WTC11 (cell line): Measurements from ENCODE around the gene PPP2R2C. TPM values are rescaled to one million over a fixed set of nuclear protein-coding genes. Genes with fewer than 3 reads are reported as not detected.

Experiments
- ATAC-seq: fragments of 200-7000 bp; cut with Tn5 transposase; 2 replicates; pipeline ENCODE4 v1.10.0; 2021; ENCODE audit warnings: mild to moderate bottlenecking, moderate library complexity
- CTCF ChIA-PET: fragments of 300-600 bp; sonication (Branson Sonifier 250); formaldehyde crosslinking; loops from one replicate; lab custom pipeline; 2021; ENCODE audit warnings: antibody characterized with exemption; lab: Charles Lee
- POLR2A ChIA-PET: fragments of 350-600 bp; sonication (Branson Sonifier 250); formaldehyde crosslinking; loops from one replicate; lab custom pipeline; 2021; ENCODE audit warnings: antibody characterized with exemption; lab: Charles Lee
- DNase-seq: peaks from one replicate; pipeline ENCODE4 v3.0.0; 2021; ENCODE audit warnings: low spot score
- H3K27ac Mint-ChIP-seq: 2 replicates; pipeline ENCODE4 v1.8.0; 2021; ENCODE audit warnings: mixed read lengths
- H3K27me3 Mint-ChIP-seq: 2 replicates; pipeline ENCODE4 v1.8.0; 2021; ENCODE audit warnings: low read depth, mild to moderate bottlenecking, moderate library complexity, mixed read lengths
- H3K36me3 Mint-ChIP-seq: 2 replicates; pipeline ENCODE4 v1.8.0; 2021; ENCODE audit warnings: mixed read lengths
- H3K4me1 Mint-ChIP-seq: 2 replicates; pipeline ENCODE4 v1.8.0; 2022; ENCODE audit warnings: mixed read lengths
- H3K4me3 Mint-ChIP-seq: 2 replicates; pipeline ENCODE4 v1.8.0; 2021; ENCODE audit warnings: mild to moderate bottlenecking, moderate library complexity, mixed read lengths
- H3K9me3 Mint-ChIP-seq: 2 replicates; pipeline ENCODE4 v1.8.0; 2021; ENCODE audit warnings: mixed read lengths
- CREM ChIP-seq: sonication (generic); formaldehyde crosslinking; IDR thresholded peaks from 2 replicates; pipeline ENCODE4 v1.8.1; 2022; ENCODE audit warnings: mild to moderate bottlenecking, missing genetic modification reagents, moderate library complexity
- FOXP4 ChIP-seq: sonication (generic); formaldehyde crosslinking; IDR thresholded peaks from 2 replicates; pipeline ENCODE4 v1.8.0; 2022; ENCODE audit warnings: mild to moderate bottlenecking, missing genetic modification reagents
- IRF2 ChIP-seq: sonication (generic); formaldehyde crosslinking; IDR thresholded peaks from 2 replicates; pipeline ENCODE4 v1.8.0; 2022; ENCODE audit warnings: low read depth, missing genetic modification reagents, borderline replicate concordance
- JUN ChIP-seq: sonication (generic); formaldehyde crosslinking; IDR thresholded peaks from 2 replicates; pipeline ENCODE4 v1.8.0; 2023; ENCODE audit warnings: mild to moderate bottlenecking, missing genetic modification reagents
- KAT7 ChIP-seq: sonication (generic); formaldehyde crosslinking; IDR thresholded peaks from 2 replicates; pipeline ENCODE4 v1.8.1; 2023; ENCODE audit warnings: missing genetic modification reagents, mild to moderate bottlenecking, borderline replicate concordance
- NR3C1 ChIP-seq: sonication (generic); formaldehyde crosslinking; conservative IDR thresholded peaks from 2 replicates; pipeline ENCODE4 v1.8.1; 2023; ENCODE audit warnings: low read depth, mild to moderate bottlenecking, missing genetic modification reagents
- PRRX2 ChIP-seq: fragments of 250-450 bp; sonication (Bioruptor Pico); IDR thresholded peaks from 2 replicates; pipeline ENCODE4 v1.8.0; 2021; ENCODE audit warnings: mild to moderate bottlenecking
- RORB ChIP-seq: fragments of 250-450 bp; sonication (Bioruptor Pico); IDR thresholded peaks from 2 replicates; pipeline ENCODE4 v1.9.0; 2021; ENCODE audit warnings: mild to moderate bottlenecking
- STAT6 ChIP-seq: sonication (generic); formaldehyde crosslinking; conservative IDR thresholded peaks from 2 replicates; pipeline ENCODE4 v1.8.1; 2023; ENCODE audit warnings: mild to moderate bottlenecking, low read depth, missing genetic modification reagents, moderate library complexity
- ZNF317 ChIP-seq: sonication (generic); formaldehyde crosslinking; IDR thresholded peaks from 2 replicates; pipeline ENCODE4 v1.8.1; 2023; ENCODE audit warnings: low read depth, mild to moderate bottlenecking, moderate library complexity, missing genetic modification reagents, borderline replicate concordance
- ZSCAN18 ChIP-seq: fragments of 250-450 bp; sonication (Bioruptor Pico); IDR thresholded peaks from 2 replicates; pipeline ENCODE4 v2.1.2; 2022; ENCODE audit warnings: mild to moderate bottlenecking, moderate library complexity
- total RNA-seq: library from RNA; stranded (reverse); gene quantifications from 3 replicates; pipeline ENCODE4 v1.2.3, GENCODE V29; 2021
- TF ChIP-seq, protein P1 (sequence below): sonication (generic); formaldehyde crosslinking; IDR thresholded peaks from 2 replicates; pipeline ENCODE4 v1.8.1; 2023; ENCODE audit warnings: mild to moderate bottlenecking, missing genetic modification reagents, borderline replicate concordance
- TF ChIP-seq, protein P2 (sequence below): sonication (generic); formaldehyde crosslinking; IDR thresholded peaks from 2 replicates; pipeline ENCODE4 v1.8.1; 2023; ENCODE audit warnings: mild to moderate bottlenecking, missing genetic modification reagents, moderate library complexity
- TF ChIP-seq, protein P3 (sequence below): fragments of 250-450 bp; sonication (Bioruptor Pico); conservative IDR thresholded peaks from 2 replicates; pipeline ENCODE4 v1.9.0; 2021; ENCODE audit warnings: mild to moderate bottlenecking

Gene PPP2R2C
- total RNA-seq, 1 experiment from 2014 or later: 11.5 TPM

DNA sequence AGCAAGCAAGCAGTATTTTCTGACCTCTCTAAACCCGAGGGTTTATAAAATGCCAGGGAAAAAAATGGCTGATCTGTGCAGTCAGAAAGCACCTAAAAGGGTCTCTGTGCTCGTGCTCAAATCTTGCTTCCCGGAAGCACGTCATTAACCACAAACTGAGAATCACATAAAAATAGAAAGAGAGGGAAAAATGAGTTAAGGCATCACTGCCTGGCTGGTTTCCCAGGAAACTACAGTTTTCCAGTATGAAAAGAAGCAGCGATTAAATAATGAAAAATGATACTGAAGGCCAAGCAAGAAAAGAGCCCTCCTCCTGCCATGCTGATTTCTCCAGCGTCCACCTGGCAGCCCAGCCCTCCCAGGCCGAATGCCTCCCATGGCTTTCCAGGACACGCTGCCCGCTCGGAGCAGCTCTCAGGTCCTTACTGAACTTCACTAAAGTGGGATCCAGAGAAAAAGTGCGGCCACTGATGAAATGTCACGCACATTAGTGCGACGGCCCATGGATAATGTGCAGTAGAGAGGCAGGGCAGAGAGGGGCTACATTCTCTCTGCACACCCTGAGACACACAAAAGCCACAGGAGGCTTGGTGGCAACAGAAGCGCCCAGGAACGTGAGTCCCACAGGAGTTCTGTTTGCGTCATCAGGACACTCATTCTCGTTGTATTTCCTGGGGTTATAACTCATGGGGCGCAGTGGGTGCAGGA lies 122.4 kb downstream of the PPP2R2C start (continued):
- TF ChIP-seq, protein P1, sequence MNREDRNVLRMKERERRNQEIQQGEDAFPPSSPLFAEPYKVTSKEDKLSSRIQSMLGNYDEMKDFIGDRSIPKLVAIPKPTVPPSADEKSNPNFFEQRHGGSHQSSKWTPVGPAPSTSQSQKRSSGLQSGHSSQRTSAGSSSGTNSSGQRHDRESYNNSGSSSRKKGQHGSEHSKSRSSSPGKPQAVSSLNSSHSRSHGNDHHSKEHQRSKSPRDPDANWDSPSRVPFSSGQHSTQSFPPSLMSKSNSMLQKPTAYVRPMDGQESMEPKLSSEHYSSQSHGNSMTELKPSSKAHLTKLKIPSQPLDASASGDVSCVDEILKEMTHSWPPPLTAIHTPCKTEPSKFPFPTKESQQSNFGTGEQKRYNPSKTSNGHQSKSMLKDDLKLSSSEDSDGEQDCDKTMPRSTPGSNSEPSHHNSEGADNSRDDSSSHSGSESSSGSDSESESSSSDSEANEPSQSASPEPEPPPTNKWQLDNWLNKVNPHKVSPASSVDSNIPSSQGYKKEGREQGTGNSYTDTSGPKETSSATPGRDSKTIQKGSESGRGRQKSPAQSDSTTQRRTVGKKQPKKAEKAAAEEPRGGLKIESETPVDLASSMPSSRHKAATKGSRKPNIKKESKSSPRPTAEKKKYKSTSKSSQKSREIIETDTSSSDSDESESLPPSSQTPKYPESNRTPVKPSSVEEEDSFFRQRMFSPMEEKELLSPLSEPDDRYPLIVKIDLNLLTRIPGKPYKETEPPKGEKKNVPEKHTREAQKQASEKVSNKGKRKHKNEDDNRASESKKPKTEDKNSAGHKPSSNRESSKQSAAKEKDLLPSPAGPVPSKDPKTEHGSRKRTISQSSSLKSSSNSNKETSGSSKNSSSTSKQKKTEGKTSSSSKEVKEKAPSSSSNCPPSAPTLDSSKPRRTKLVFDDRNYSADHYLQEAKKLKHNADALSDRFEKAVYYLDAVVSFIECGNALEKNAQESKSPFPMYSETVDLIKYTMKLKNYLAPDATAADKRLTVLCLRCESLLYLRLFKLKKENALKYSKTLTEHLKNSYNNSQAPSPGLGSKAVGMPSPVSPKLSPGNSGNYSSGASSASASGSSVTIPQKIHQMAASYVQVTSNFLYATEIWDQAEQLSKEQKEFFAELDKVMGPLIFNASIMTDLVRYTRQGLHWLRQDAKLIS: no peak
- TF ChIP-seq JUN (CRISPR knock-in tag): no peak

- 0 out of 2 replicates have a peak, but pooled peaks cover 3% of the 10 kb centered on the region for H3K4me1 Mint-ChIP-seq
- no peaks in the 10 kb centered on the region for H3K27me3 Mint-ChIP-seq
- TF ChIP-seq PRRX2 (CRISPR knock-in tag) (no peak), RORB (CRISPR knock-in tag) (no peak), ZSCAN18 (CRISPR knock-in tag) (no peak), ZNF317 (no peak), CREM (CRISPR knock-in tag) (no peak)
- TF ChIP-seq, protein P2, sequence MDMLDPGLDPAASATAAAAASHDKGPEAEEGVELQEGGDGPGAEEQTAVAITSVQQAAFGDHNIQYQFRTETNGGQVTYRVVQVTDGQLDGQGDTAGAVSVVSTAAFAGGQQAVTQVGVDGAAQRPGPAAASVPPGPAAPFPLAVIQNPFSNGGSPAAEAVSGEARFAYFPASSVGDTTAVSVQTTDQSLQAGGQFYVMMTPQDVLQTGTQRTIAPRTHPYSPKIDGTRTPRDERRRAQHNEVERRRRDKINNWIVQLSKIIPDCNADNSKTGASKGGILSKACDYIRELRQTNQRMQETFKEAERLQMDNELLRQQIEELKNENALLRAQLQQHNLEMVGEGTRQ (CRISPR knock-in tag): no peak
- ATAC-seq (no peak), DNase-seq (no peak)
- ChIA-PET CTCF (interaction anchor here (1.1 to 2.3 kb wide), 4 partner anchors 11 to 198 kb away, joined by 3 to 13 read pairs (median 3); no protein-coding TSS in a partner anchor), POLR2A (no interaction called here)
- no peaks in the 10 kb centered on the region for H3K36me3 Mint-ChIP-seq
- H3K4me3 Mint-ChIP-seq: no peak overlapping the region
- no peak overlapping the region for H3K27ac Mint-ChIP-seq
- no peaks in the 10 kb centered on the region for H3K9me3 Mint-ChIP-seq
Observed at GRCh38 chr4:6348408-6348807, 124.0 kb downstream of the PPP2R2C start.

DNA sequence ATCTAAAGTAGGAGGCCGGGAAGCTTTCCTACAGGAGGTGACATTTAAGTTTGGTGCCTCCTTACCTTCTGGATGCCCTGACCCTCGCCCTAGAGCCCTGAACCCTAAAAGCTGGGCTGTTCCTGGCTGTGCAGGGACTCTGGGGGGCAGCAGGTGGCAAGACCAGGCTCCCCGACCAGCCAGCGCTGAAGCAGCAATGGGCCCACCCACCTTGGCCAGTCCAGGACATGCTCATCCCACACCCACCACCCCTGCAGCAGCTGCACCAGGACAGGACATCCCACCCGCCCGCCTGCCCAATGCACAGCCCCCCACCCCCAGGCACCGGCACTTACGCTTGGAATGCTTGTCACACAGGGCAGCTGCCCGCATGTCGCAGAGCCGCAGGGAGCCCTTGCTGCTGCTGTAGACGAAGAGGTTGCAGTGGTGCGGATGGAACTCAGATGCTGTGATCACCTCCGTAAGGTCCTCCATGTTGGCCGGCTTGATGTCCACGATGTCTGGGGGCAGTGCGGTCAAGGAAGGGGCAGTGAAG lies 124.8 kb downstream of the PPP2R2C start:
- no peaks in the 10 kb centered on the region for H3K36me3 Mint-ChIP-seq
- H3K27me3 Mint-ChIP-seq: no peaks in the 10 kb centered on the region
- ATAC-seq (no peak), DNase-seq (no peak)
- POLR2A ChIA-PET: no interaction called here
- 0 out of 2 replicates have a peak, but pooled peaks cover 3% of the 10 kb centered on the region for H3K4me1 Mint-ChIP-seq
- CTCF ChIA-PET: interaction anchor here (1.1 to 2.3 kb wide), 3 partner anchors 12 to 199 kb away, joined by 3 to 13 read pairs (median 3); no protein-coding TSS in a partner anchor
- no peak overlapping the region for H3K27ac Mint-ChIP-seq
- H3K9me3 Mint-ChIP-seq: no peaks in the 10 kb centered on the region
- no peak overlapping the region for H3K4me3 Mint-ChIP-seq
- TF ChIP-seq STAT6 (CRISPR knock-in tag) (no peak), KAT7 (CRISPR knock-in tag) (no peak), NR3C1 (no peak), ZSCAN18 (CRISPR knock-in tag) (no peak), IRF2 (CRISPR knock-in tag) (no peak), FOXP4 (CRISPR knock-in tag) (no peak), CREM (CRISPR knock-in tag) (no peak)
- TF ChIP-seq, protein P2 (CRISPR knock-in tag): no peak
- TF ChIP-seq, protein P3, sequence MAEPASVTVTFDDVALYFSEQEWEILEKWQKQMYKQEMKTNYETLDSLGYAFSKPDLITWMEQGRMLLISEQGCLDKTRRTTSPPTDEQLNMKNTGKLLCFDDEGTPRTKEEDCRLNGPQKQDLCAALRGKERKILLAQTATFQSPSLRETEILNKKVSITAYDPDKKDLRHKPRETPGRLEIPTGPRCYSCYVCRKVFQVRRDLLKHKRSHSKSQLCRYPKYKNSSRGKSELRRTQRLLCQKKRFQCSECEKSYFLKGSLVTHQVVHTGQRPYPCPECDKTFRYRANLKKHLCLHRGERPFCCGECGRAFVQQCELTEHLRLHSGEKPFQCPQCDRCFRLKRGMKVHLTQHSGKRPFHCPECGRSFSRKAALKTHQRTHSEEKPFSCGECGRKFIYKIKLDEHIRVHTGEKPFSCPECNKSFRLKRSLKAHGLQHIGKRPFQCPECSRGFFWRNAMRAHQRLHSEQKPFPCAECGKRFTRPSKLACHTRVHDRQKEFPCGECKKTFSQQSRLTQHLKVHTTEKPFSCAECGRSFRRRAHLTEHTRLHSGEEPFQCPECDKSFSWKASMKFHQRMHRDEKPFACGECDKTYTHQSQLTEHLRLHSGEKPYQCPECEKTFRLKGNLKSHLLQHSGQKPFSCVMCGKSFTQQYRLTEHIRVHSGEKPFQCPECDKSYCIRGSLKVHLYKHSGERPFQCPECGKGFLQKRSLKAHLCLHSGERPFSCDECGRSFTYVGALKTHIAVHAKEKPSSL (CRISPR knock-in tag): no peak
